H1 (cell line): ENCODE data around the gene SNORC. TPM values are rescaled to one million over a fixed set of nuclear protein-coding genes. Genes with fewer than 3 reads are reported as not detected.

Experiments used
- JUND ChIP-seq: IDR thresholded peaks from 2 replicates; pipeline ENCODE4 v1.6.1; 2011; ENCODE audit warnings: mild to moderate bottlenecking, improper control_type of control experiment, low read length
- RNF2 ChIP-seq: fragments of 200-900, 300-1000 bp; sonication (generic); IDR thresholded peaks from 2 replicates; pipeline ENCODE4 v1.7.1; 2016; ENCODE audit warnings: borderline replicate concordance, low read depth, mild to moderate bottlenecking, antibody characterized with exemption, low read length; ENCODE audit not compliant: poor library complexity, severe bottlenecking; ENCODE audit errors: missing control alignments
- polyA plus RNA-seq, 7 experiments: library from polyadenylated mRNA; depleted of rRNA in 3 of 7; stranded (reverse) in 5 of 7; unstranded in 2 of 7; fragments of >200 nt in 5 of 7; fragments of 200-250 nt in 2 of 7; gene quantifications; 1 replicate in 5 of 7; 2 replicates in 1 of 7; 4 replicates in 1 of 7; pipeline versions ENCODE4 v1.2.1 to v1.2.3, GENCODE V29; 2011 to 2013; ENCODE audit warnings: missing spikeins in 2 of 7, mixed read lengths in 2 of 7
- total RNA-seq: library from RNA; stranded (reverse); fragmentation: NEBNext Ultra II Directional; extraction: Animal tissue kit (Norgen Biotek cat#: 25700); gene quantifications from 2 replicates; pipeline ENCODE4 v1.2.1, GENCODE V29; 2021

SNORC gene
- total and polyA plus RNA-seq, 2 of the 8 experiments (the other 6 are each of a cell fraction or from before 2014, with no cell fraction given), result 1.6 to 1.8 TPM

- TF ChIP-seq RNF2 (no peak), JUND (no peak)
Observed at GRCh38 chr2:232911712-232912277, 41.7 kb downstream of the SNORC start (continued).
